HG02981 (cell line): Measurements from ENCODE around the gene ABCD2.
"Not testable (repeated sequence)": the region's sequence is repeated elsewhere in the genome, so short reads cannot be mapped to it uniquely, and the experiment has no call there.

Experiments used
- ATAC-seq: cut with Tn5 transposase; IDR thresholded peaks from one replicate; pipeline ENCODE4 v1.9.1; 2021; ENCODE audit warnings: mild to moderate bottlenecking, moderate library complexity; ENCODE audit not compliant: unreplicated experiment

The ABCD2 gene

GRCh38 chr12:39613525-39613924 lies 6.1 kb downstream of the ABCD2 start:
- ATAC-seq: no peak

- ATAC-seq: no peak
These were observed 7.4 kb downstream of the ABCD2 start for GRCh38 chr12:39612250-39612649.

DNA sequence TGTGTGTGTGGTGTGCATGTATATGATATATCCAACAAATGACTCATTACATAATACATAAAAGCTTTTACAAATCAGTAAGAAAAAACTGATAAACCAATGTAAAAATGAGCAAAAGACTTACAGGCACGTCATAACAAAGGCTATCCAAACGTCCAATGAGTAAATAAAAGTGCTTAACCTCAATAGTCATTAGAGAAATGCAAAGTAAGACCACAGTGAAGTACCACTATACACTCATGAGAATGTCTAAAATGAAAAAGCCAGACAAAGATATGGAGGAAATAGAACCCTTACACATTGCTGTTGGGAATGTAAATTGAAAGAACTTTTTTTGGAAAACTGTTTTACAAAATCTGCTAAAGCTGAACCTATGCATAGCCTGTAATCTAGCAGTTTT lies 7.8 kb downstream of the ABCD2 start:
- ATAC-seq: no peak

- no peak for ATAC-seq
These were observed 9.1 kb downstream of the ABCD2 start for GRCh38 chr12:39610436-39611025.

- ATAC-seq: no peak
These were observed 12.7 kb downstream of the ABCD2 start for GRCh38 chr12:39606712-39607423.

DNA sequence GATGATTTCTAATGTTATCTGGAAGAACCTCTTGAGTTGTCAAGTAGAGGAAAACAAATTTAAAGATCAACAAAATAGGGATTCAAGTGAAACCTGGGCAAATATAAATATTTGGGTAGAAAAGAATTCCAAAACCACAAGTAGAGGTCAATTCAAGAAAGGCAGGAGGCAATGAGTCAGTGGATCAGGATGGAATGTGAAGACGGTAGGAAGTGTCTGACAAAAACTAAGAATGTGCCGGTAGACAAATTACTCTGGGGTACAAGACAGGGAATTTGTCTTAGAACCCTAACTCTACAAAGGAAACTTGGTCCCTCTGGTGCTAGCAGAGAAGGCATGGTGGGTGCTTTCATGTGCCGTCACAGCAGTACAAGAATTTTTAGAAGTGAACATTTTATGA lies 13.6 kb downstream of the ABCD2 start:
- ATAC-seq: no peak

DNA sequence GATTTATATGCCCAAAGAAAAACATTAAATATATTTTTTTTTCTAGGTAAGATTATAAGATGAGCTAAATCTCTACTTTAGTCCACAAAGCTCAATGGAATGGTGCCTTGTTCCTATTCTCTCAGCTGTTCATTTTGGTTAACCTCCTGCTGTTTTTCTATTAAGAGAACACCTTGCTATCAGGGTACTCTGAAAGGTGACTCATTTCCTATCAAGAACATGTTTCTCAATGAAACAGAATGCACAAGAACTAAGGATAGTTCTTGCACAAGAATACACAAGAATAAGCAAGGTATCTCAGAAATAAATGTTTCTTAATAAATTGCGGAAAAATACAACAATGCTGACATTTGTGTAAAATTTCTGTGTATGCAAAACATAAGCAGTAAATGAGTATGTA lies 14.1 kb downstream of the ABCD2 start:
- no peak for ATAC-seq

DNA sequence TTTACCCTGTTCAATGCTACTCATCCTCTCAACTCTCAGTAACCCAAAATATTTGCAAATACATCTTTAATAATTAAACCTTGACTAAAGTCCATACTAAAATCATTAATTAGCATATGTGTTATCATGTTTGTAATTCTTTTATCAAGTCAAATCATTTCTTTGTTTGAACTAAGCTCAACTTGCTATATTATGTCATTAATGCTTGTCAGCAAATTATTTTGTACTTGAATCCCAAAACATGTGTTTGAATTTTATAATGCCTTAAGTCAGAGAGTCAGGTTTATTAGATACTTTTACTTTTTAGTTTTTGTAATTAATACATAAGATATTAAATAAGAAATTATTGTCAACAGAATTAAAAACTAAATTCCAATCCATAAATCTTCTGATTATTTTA lies 16.5 kb downstream of the ABCD2 start:
- no peak for ATAC-seq

DNA sequence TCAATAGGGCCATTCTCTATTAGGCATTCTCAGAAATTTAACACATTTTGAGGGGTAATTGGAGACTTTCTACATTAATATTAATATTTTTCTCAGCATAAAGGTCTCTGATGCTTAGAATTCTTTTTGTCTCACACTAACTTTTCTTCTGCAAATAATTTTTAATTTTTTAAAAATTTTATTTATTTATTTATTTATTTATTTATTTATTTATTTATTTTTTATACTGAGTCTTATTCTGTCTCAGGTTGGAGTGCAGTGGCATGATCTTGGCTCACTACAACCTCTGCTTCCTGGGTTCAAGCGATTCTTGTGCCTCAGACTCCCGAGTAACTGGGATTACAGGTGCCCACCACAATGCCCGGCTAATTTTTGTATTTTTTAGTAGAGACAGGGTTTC lies 17.7 kb downstream of the ABCD2 start:
- not testable (repeated sequence) for ATAC-seq

DNA sequence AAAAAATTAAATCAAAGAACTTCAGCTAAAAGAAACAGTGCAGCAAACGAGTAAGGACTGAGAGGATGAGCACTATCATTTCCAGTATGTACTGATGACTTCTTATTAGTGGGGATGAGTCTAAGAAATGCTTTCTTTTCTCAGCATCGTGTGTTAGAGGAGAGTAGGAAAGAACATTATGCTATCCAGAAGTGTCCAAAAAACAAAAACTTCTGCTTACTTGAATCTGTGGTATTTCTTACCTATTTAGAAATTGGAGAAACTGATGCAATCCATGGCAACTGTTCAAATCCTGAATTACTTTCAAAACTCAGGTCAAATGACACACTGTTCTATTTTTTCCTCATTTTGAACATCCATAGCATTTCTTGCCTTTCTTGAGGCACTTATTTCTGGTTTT lies 23.7 kb downstream of the ABCD2 start:
- no peak for ATAC-seq

GRCh38 chr12:39592295-39592694 lies 27.3 kb downstream of the ABCD2 start:
- ATAC-seq: no peak

GRCh38 chr12:39588348-39588747 lies 31.3 kb downstream of the ABCD2 start:
- no peak for ATAC-seq

DNA sequence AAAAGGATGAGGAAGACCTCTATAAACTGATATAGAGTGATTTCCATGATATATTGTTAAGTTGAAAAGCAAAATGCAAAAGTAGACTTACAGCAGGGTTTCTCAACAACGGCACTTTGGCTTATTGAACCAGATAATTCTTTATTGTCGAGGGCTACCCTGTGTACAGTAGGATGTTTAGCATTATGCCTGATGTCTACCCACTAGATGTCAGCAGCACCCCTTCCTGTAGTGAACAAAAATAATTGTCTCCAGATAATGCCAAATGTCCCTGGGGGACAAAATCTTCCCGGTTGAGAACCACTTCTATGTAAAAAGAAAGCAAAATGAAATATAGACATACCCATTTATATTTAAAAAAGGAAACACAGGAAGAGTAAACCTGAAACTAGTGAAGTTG lies 32.4 kb downstream of the ABCD2 start:
- ATAC-seq: peak; percentile 73

GRCh38 chr12:39586816-39587215 lies 32.8 kb downstream of the ABCD2 start:
- ATAC-seq: no peak

- no peak for ATAC-seq
These were observed 38.0 kb downstream of the ABCD2 start for GRCh38 chr12:39581592-39581991.

DNA sequence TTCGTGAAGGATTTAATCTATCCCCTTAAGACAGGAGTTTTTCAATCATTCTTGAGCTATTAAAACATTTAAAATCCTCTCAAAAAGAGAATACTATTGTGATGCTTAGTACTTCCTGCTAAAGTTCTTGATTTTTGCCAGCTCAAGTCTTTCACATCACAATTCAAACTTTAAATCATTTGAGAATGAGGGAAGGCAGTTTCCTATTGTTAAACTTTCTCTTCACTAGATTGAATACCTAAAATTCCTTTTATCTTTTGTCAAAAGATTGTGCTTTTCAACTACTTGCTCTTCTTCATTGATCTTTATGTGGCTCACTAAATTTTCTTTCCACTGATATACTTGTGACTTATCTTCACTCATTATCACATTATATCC lies 44.1 kb downstream of the ABCD2 start:
- no peak for ATAC-seq

GRCh38 chr12:39574785-39575497 lies 44.7 kb downstream of the ABCD2 start:
- ATAC-seq: peak; percentile 56

DNA sequence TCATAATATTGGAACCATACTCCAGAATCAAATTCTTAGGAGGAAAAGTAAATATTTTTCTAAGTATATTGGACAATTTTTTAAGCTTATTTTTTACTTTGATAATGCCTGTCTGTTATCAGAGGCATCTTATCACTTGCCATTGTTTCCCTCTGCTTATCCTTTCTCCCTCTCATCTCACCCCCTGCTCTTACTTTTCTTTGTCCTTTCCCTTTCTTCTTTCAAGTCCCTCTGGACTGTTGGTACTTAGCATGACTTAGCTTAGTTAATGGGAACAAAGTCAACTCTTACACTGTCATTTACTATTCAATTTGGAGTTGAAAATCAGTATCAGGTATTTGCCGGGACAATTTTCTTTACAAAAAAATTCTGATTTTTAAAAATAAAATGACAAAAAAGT lies 45.2 kb downstream of the ABCD2 start:
- ATAC-seq: no peak

DNA sequence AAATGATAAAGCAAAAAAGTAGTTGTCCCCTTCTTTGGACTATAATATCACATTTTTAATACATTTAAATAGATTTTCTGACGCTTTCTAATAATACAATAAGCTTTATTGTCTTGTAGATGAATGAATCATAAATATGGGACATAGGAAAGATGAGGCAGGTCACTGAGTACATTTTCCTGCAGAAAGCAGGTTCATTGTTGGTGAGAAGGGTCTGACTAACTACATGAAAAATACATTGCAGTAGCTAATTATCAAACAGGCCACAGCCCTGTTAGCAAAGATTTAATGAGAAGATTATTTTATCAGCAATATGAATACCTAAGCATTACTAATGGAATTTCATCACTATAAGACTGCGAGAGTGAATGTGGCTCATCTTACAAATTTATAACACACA lies 45.6 kb downstream of the ABCD2 start:
- ATAC-seq: no peak

- no peak for ATAC-seq
These were observed 47.1 kb downstream of the ABCD2 start for GRCh38 chr12:39572551-39572950.

GRCh38 chr12:39571351-39571750 lies 48.3 kb downstream of the ABCD2 start:
- no peak for ATAC-seq

GRCh38 chr12:39553476-39553875 lies 66.1 kb downstream of the ABCD2 start:
- no peak for ATAC-seq
